ENCODE results near the gene FOXB1. TPM values are rescaled to one million over a fixed set of nuclear protein-coding genes. Genes with fewer than 3 reads are reported as not detected.

FOXB1 gene
- total RNA-seq, 2 donors from 2014 or later = not detected

GRCh38 chr15:60039316-60039715, 35.2 kb downstream of the FOXB1 start:
- no peak for ATAC-seq (ENCODE audit: insufficient number of reproducible peaks, low FRiP score, low read depth)
- DNase-seq (ENCODE audit: low spot score) = no peak

DNA sequence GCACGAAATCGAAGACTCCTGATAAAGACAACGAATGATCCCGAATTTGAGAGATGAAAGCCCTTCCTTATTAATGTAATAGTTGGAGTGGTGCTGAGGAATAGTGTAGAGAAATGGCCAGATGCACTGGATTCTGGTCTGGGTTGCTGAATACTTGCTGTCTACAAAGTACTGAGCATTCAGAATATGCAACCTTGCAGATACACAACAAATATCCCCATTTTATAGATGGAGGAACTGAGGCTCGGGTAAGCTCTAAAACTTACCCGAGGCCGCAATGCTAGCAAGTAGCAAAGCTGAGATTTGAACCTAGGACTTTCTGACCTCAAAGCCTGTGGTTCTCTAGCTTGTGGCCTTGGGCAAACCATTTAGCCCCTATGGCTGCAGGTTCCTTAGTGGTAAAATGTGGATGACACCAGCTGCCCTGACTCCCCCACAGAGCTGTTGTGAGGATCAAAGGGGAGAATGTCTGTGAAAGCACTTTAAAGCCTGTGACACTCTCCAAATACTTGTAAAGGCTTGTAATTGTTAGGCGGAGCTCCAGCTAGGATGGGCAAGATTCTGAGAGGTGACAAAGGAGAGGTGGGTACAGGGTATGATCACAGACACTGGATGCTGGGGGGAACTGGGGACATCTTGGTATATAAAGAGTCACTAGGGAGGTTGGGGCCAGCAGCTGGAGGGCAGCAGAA, 39.8 kb downstream of the FOXB1 start:
- no peak for TF ChIP-seq CTCF (IDR thresholded peaks at IDR 0.05)

More at GRCh38 chr15:60039316-60039715, 35.2 kb downstream of the FOXB1 start:
- H3K27me3 ChIP-seq (replicated peaks; ENCODE audit: insufficient read depth) = no peaks in the 10 kb centered on the region
- no peaks in the 10 kb centered on the region for H3K9me3 ChIP-seq
- no peaks in the 10 kb centered on the region for H3K4me1 ChIP-seq (ENCODE audit: control insufficient read depth in 1 of 2, low read depth in 2 of 2)
- H3K36me3 ChIP-seq = no peaks in the 10 kb centered on the region
- H3K4me3 ChIP-seq = no peak overlapping the region
- H3K27ac ChIP-seq = no peak overlapping the region
- no peak for TF ChIP-seq CTCF (IDR thresholded peaks at IDR 0.05)

GRCh38 chr15:60044636-60045270, 40.6 kb downstream of the FOXB1 start:
- no peaks in the 10 kb centered on the region for H3K36me3 ChIP-seq
- no peak overlapping the region for H3K4me3 ChIP-seq
- DNase-seq (ENCODE audit: low spot score) (no peak), ATAC-seq (ENCODE audit: insufficient number of reproducible peaks, low FRiP score, low read depth) (no peak)
- H3K9me3 ChIP-seq = no peaks in the 10 kb centered on the region
- H3K4me1 ChIP-seq (ENCODE audit: control insufficient read depth in 1 of 2, low read depth in 2 of 2) = no peaks in the 10 kb centered on the region
- no peak overlapping the region for H3K27ac ChIP-seq
- no peak for TF ChIP-seq CTCF (IDR thresholded peaks at IDR 0.05)
- H3K27me3 ChIP-seq (replicated peaks; ENCODE audit: insufficient read depth) = no peaks in the 10 kb centered on the region

More for the DNA sequence above, 39.8 kb downstream of the FOXB1 start:
- no peaks in the 10 kb centered on the region for H3K9me3 ChIP-seq
- no peaks in the 10 kb centered on the region for H3K27me3 ChIP-seq (replicated peaks; ENCODE audit: insufficient read depth)
- H3K27ac ChIP-seq = no peak overlapping the region
- no peak for DNase-seq (ENCODE audit: low spot score)
- no peaks in the 10 kb centered on the region for H3K4me1 ChIP-seq (ENCODE audit: control insufficient read depth in 1 of 2, low read depth in 2 of 2)
- no peaks in the 10 kb centered on the region for H3K36me3 ChIP-seq
- H3K4me3 ChIP-seq = no peak overlapping the region
- ATAC-seq (ENCODE audit: insufficient number of reproducible peaks, low FRiP score, low read depth) = no peak

GRCh38 chr15:60047701-60048100, 43.6 kb downstream of the FOXB1 start:
- no peak for ATAC-seq (ENCODE audit: insufficient number of reproducible peaks, low FRiP score, low read depth)

More at GRCh38 chr15:60047701-60048100, 43.6 kb downstream of the FOXB1 start:
- Histone ChIP-seq H3K36me3 (no peaks in the 10 kb centered on the region), H3K4me1 (ENCODE audit: control insufficient read depth in 1 of 2, low read depth in 2 of 2) (no peaks in the 10 kb centered on the region), H3K27me3 (replicated peaks; ENCODE audit: insufficient read depth) (no peaks in the 10 kb centered on the region), H3K4me3 (no peak overlapping the region), H3K9me3 (no peaks in the 10 kb centered on the region), H3K27ac (no peak overlapping the region)
- no peak for DNase-seq (ENCODE audit: low spot score)
- no peak for TF ChIP-seq CTCF (IDR thresholded peaks at IDR 0.05)

All from thoracic aorta (tissue), 2 donors.